GM10266 (cell line): ENCODE measurements around the gene SPRYD3.
A peak's percentile ranks its signal among the peaks of the same experiment; 100 is the strongest.

Source experiments
- DNase-seq: peaks from one replicate; pipeline ENCODE4 v3.0.0; 2012; ENCODE audit errors: extremely low spot score
- CTCF ChIP-seq: IDR thresholded peaks from 2 replicates; pipeline ENCODE4 v1.5.1; 2012; ENCODE audit warnings: mild to moderate bottlenecking, low read depth; ENCODE audit not compliant: control insufficient read depth, insufficient read depth; ENCODE audit errors: missing control alignments

Gene SPRYD3

DNA sequence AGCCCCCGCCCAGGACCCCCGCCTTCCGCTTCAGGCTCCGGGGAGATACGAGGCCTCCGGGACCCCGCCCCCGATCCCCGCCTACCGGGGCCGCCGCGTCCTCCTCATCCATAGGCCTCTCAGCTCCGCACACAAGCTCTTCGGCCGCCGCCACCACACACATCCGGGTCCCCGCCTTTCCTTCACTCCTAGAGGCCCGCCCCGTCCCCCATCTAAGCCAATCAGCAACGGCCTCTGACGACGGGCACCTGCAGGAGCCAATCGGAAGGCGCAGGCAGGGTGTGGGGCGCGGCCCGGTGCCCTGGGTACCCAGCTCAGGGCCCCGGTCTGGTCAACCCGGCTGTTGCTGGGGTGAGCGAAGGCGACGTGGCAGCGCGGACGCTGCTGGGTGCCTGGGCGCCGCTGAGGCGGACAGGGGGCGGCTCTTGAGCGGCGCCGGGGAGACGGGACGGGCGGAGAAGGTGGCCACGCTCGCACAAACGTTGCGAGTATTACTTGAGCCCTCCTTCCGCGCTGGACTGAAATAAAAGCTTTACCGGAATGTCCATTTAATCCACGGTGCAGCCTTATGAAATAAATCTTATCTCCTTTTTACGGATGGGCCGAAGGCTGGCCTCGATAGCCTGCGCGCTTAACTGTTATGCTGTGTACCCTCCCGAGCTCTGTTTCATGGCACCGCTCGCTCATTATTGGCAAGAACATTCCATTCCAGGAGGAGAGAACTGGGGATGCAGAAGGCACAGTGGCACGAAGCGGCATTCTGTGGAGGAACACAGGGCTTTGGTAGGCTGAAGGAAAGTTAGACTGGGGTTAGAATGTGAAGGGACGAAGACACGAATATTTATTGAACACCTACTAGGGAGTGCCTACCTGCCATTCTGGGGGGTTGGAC is at the start of gene SPRYD3:
Gene SPRYD3, minus strand, starts transcription at position 165 of the 892 bp plus-strand sequence. Its CDS starts 57 bp downstream, at position 108.
- TF ChIP-seq CTCF = no peak

GRCh38 chr12:53127169-53127568 is 48.0 kb upstream of the SPRYD3 start:
- TF ChIP-seq CTCF = no peak
- no peak for DNase-seq

More for the DNA sequence above, at the start of gene SPRYD3:
- peak; percentile 100 for DNase-seq

DNA sequence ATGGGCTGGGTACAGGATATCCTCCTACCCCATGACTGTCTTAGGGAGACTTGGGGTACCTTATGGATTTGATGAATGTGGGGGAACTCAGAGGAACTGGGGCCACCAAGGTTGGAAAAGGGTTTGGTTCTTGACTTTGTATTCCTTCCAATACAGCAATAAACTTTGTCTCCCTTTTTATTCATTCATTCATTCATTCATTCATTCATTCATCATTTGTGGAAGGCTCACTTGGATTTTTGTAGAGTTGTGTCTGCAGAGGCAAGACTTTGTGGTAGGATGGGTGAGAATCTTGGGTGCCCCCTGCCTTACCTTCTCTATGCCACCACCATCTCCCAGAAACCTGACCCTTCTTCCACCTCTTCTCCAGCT is 45.1 kb upstream of the SPRYD3 start:
- TF ChIP-seq CTCF = no peak

DNA sequence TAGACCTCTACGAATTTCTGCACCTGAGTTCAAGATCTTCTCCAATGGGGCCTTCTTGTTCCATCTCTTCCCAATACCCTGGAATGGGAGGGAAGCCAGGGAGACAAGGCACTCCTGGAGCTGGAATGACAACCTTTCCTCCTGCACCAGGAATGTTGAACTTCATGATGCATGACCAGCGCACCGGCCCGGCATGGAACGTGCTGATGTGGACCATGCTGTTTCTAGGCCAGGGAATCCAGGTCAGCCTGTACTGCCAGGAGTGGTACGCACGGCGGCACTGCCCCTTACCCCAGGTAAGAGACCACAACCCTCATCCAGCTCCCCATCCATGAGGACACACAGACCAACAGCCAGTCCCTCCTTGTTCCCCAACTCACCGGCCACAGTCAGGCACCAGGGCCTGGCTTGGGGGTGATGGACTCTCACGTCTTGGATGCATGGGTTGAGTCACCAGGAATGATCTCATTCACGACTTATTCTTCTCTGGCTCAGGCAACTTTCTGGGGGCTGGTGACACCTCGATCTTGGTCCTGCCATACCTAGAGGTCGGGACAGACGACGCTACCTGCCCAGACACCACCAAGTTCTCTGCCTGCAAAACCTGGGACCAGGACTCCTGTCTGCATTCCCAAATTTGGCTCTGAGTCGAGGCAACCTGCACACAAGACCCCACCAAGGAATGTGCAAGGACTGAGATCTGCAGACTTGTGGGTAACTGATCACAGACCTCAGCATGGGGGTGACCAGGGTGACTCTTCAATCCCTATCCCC is 44.6 kb upstream of the SPRYD3 start:
- no peak for TF ChIP-seq CTCF
- peak; percentile 17 for DNase-seq

More for the DNA sequence above, 45.1 kb upstream of the SPRYD3 start:
- no peak for DNase-seq

- DNase-seq = no peak
- no peak for TF ChIP-seq CTCF
Observed at GRCh38 chr12:53122961-53123468, 43.8 kb upstream of the SPRYD3 start.

DNA sequence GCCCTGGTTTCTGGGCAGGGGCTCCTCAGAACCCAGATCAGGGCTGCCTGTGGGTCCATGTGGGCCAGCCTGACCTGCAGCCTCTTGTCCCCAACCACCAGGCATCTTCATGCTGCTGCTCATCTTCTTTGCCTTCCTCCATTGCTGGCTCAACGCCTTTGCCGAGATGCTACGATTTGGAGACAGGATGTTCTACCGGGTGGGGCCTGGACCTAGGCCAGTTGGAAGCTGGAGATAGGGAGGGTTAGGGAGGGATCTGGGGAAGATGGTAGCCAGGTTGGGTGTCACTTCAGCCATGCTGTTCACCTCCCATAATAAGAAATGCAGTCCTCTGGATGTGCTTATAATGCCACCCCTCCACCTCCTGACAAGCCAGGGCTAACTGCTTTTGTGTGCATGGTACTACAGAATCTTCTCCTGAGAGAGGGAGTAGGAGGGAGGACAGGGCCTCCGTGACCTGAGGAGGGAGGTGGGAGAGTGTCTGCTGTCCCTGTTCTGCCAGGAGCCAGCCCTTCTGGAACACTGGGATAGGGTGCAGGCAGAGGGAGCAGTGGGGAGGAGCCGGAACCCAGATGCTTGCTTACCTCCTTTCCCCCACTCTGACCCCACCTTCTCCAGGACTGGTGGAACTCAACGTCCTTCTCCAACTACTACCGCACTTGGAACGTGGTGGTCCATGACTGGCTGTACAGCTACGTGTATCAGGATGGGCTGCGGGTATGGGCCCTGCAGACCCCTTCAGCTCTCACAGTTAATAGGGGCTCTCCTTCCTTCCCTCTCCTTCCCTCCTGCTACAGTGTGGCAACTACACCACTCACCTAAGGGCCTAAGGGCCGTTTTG is 41.7 kb upstream of the SPRYD3 start:
- TF ChIP-seq CTCF = no peak
- DNase-seq = peak; percentile 28
